ENCODE results near the gene POPDC2.
"Not testable (repeated sequence)": the region's sequence is repeated elsewhere in the genome, so short reads cannot be mapped to it uniquely, and the experiment has no call there.

The POPDC2 gene

GRCh38 chr3:119697394-119697793 lies 37.0 kb upstream of the POPDC2 start:
- no peak for TF ChIP-seq CTCF (IDR thresholded peaks at IDR 0.05; ENCODE audit: extremely low read depth, insufficient read depth, missing control alignments)
- DNase-seq (ENCODE audit: low spot score): no peak
- in situ Hi-C loops (cut with MboI; ENCODE audit: low pct_unique_long_range_greater_than_20kb, low sequenced_read_pairs, unreplicated experiment): loop anchor here (25.0 kb wide), 1 partner anchor 560 kb away; the partner anchor contains the start of gene TEX55

GRCh38 chr3:119695480-119695879 lies 35.1 kb upstream of the POPDC2 start:
- TF ChIP-seq CTCF (IDR thresholded peaks at IDR 0.05; ENCODE audit: extremely low read depth, insufficient read depth, missing control alignments): no peak
- in situ Hi-C loops (cut with MboI; ENCODE audit: low pct_unique_long_range_greater_than_20kb, low sequenced_read_pairs, unreplicated experiment): loop anchor here (25.0 kb wide), 1 partner anchor 558 kb away; the partner anchor contains the start of gene TEX55
- no peak for DNase-seq (ENCODE audit: low spot score)

- in situ Hi-C loops (cut with MboI; ENCODE audit: low pct_unique_long_range_greater_than_20kb, low sequenced_read_pairs, unreplicated experiment): loop anchor here (25.0 kb wide), 1 partner anchor 553 kb away; the partner anchor contains the start of gene TEX55
- no peak for DNase-seq (ENCODE audit: low spot score)
These were observed 29.8 kb upstream of the POPDC2 start for GRCh38 chr3:119690043-119690656.

GRCh38 chr3:119683421-119683820 lies 23.0 kb upstream of the POPDC2 start:
- TF ChIP-seq CTCF (IDR thresholded peaks at IDR 0.05; ENCODE audit: extremely low read depth, insufficient read depth, missing control alignments): no peak
- no peak for DNase-seq (ENCODE audit: low spot score)
- in situ Hi-C loops (cut with MboI; ENCODE audit: low pct_unique_long_range_greater_than_20kb, low sequenced_read_pairs, unreplicated experiment): loop anchor here (10.0 to 25.0 kb wide), 2 partner anchors 546 to 799 kb away; partner anchors contain the start of gene TEX55

More at GRCh38 chr3:119690043-119690656, 29.8 kb upstream of the POPDC2 start:
- TF ChIP-seq CTCF (IDR thresholded peaks at IDR 0.05; ENCODE audit: extremely low read depth, insufficient read depth, missing control alignments): peak; percentile 44

GRCh38 chr3:119681279-119681678 lies 20.9 kb upstream of the POPDC2 start:
- in situ Hi-C loops (cut with MboI; ENCODE audit: low pct_unique_long_range_greater_than_20kb, low sequenced_read_pairs, unreplicated experiment): loop anchor here (10.0 to 25.0 kb wide), 2 partner anchors 544 to 796 kb away; partner anchors contain the start of gene TEX55
- TF ChIP-seq CTCF (IDR thresholded peaks at IDR 0.05; ENCODE audit: extremely low read depth, insufficient read depth, missing control alignments): peak; percentile 54
- DNase-seq (ENCODE audit: low spot score): peak; percentile 45

- TF ChIP-seq CTCF (IDR thresholded peaks at IDR 0.05; ENCODE audit: extremely low read depth, insufficient read depth, missing control alignments): no peak
- in situ Hi-C loops (cut with MboI; ENCODE audit: low pct_unique_long_range_greater_than_20kb, low sequenced_read_pairs, unreplicated experiment): loop anchor here (10.0 to 25.0 kb wide), 2 partner anchors 543 to 795 kb away; partner anchors contain the start of gene TEX55
- DNase-seq (ENCODE audit: low spot score): no peak
These were observed 19.5 kb upstream of the POPDC2 start for GRCh38 chr3:119679874-119680273.

- in situ Hi-C loops (cut with MboI; ENCODE audit: low pct_unique_long_range_greater_than_20kb, low sequenced_read_pairs, unreplicated experiment): loop anchor here (25.0 kb wide), 1 partner anchor 541 kb away; the partner anchor contains the start of gene TEX55
- not testable (repeated sequence) for DNase-seq (ENCODE audit: low spot score)
These were observed 17.8 kb upstream of the POPDC2 start for GRCh38 chr3:119678209-119678608.

Data from GM13977 (cell line).